Measurements from ENCODE around the gene ZFC3H1.

DNA sequence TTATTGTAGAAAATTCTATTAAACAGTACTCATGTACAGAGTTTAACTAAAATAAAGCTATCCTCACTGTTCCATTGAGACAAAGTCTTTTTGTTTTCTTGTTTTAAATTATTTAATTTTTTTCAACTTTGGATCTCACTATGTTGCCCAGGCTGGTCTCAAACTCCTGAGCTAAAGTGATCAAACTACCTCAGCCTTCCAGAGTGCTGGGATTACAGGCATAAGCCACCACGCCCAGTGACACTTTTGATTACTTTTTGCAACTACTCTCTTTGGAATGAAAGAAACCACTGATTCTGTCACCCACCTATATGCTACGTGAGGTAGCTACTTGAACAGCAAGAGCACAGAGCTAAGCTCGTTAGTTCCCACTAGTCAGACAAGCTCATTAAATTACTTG lies 17.1 kb downstream of the ZFC3H1 start:
- TF ChIP-seq, protein P1, sequence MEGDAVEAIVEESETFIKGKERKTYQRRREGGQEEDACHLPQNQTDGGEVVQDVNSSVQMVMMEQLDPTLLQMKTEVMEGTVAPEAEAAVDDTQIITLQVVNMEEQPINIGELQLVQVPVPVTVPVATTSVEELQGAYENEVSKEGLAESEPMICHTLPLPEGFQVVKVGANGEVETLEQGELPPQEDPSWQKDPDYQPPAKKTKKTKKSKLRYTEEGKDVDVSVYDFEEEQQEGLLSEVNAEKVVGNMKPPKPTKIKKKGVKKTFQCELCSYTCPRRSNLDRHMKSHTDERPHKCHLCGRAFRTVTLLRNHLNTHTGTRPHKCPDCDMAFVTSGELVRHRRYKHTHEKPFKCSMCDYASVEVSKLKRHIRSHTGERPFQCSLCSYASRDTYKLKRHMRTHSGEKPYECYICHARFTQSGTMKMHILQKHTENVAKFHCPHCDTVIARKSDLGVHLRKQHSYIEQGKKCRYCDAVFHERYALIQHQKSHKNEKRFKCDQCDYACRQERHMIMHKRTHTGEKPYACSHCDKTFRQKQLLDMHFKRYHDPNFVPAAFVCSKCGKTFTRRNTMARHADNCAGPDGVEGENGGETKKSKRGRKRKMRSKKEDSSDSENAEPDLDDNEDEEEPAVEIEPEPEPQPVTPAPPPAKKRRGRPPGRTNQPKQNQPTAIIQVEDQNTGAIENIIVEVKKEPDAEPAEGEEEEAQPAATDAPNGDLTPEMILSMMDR (IDR thresholded peaks at IDR 0.05; ENCODE audit: low read depth, low read length): no peak
- TF ChIP-seq POLR2A (IDR thresholded peaks at IDR 0.05; ENCODE audit: extremely low read depth, insufficient read length): no peak
- TF ChIP-seq, protein P2, sequence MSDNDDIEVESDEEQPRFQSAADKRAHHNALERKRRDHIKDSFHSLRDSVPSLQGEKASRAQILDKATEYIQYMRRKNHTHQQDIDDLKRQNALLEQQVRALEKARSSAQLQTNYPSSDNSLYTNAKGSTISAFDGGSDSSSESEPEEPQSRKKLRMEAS (IDR thresholded peaks at IDR 0.05; ENCODE audit: low read depth, low read length): no peak
